AG04449 (cell line): ENCODE data around the gene MAPK14.

ENCODE experiments used
- CTCF ChIA-PET: fragments of 350-600 bp; formaldehyde crosslinking; extraction: SDS; loops from one replicate; lab custom pipeline; 2021; ENCODE audit warnings: antibody characterized with exemption; lab: Yijun Ruan, JAX
- POLR2A ChIA-PET: fragments of 400-600, 350-600 bp; formaldehyde crosslinking; extraction: SDS; loops from one replicate; lab custom pipeline; 2020; ENCODE audit warnings: antibody characterized with exemption, inconsistent platforms; lab: Yijun Ruan, JAX
- DNase-seq: peaks from one replicate; pipeline ENCODE4 v3.0.0-alpha.2; 2010; ENCODE audit warnings: low read depth, low spot score
- H3K4me3 ChIP-seq: 2 replicates; pipeline ENCODE4 v1.5.1; 2011; ENCODE audit warnings: low read depth, mild to moderate bottlenecking, control low read depth, low read length
- TF ChIP-seq, protein P1 (sequence below): IDR thresholded peaks from one replicate; pipeline ENCODE4 v1.5.1; 2011; ENCODE audit warnings: mild to moderate bottlenecking, moderate library complexity, low read length, control low read depth, inconsistent platforms; ENCODE audit not compliant: insufficient read depth; ENCODE audit errors: missing control alignments

The MAPK14 gene

GRCh38 chr6:36115412-36115811 is 87.8 kb downstream of the MAPK14 start:
- CTCF ChIA-PET: interaction anchor here (0.6 to 1.7 kb wide), 5 partner anchors 8 to 22 kb away, joined by 3 to 5 read pairs (median 3); no protein-coding TSS in a partner anchor
- H3K4me3 ChIP-seq: no peak overlapping the region
- TF ChIP-seq, protein P1, sequence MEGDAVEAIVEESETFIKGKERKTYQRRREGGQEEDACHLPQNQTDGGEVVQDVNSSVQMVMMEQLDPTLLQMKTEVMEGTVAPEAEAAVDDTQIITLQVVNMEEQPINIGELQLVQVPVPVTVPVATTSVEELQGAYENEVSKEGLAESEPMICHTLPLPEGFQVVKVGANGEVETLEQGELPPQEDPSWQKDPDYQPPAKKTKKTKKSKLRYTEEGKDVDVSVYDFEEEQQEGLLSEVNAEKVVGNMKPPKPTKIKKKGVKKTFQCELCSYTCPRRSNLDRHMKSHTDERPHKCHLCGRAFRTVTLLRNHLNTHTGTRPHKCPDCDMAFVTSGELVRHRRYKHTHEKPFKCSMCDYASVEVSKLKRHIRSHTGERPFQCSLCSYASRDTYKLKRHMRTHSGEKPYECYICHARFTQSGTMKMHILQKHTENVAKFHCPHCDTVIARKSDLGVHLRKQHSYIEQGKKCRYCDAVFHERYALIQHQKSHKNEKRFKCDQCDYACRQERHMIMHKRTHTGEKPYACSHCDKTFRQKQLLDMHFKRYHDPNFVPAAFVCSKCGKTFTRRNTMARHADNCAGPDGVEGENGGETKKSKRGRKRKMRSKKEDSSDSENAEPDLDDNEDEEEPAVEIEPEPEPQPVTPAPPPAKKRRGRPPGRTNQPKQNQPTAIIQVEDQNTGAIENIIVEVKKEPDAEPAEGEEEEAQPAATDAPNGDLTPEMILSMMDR: no peak
- no peak for DNase-seq
- POLR2A ChIA-PET: no interaction called here

- H3K4me3 ChIP-seq: no peak overlapping the region
- TF ChIP-seq, protein P1: no peak
- no peak for DNase-seq
- ChIA-PET CTCF (interaction anchor here (0.8 to 1.2 kb wide), 3 partner anchors 8 to 23 kb away, joined by 3 to 4 read pairs (median 3); no protein-coding TSS in a partner anchor), POLR2A (no interaction called here)
Observed at GRCh38 chr6:36116066-36116864, 88.7 kb downstream of the MAPK14 start.

DNA sequence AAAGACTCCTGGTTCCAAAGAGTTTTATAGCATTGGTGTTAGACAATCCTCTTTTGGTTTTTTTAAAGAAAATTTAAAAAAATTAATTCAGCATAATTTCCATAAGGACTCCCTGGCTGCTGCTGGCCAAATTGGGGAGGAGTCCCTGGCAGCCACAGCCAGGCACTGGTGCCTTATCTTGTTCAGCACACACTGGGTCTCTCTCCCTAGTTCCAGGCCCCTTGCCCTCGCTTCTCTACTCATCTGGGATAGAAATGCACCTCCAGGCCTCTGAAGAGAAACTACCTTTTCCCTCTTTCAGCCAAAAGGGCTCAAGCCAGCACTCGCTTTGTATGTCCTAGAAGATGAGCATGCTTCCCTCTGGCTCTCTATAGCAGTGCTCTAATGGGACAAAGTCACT is 89.3 kb downstream of the MAPK14 start:
- no peak for DNase-seq
- ChIA-PET CTCF (no interaction called here), POLR2A (no interaction called here)

GRCh38 chr6:36117658-36118549 is 90.3 kb downstream of the MAPK14 start:
- CTCF ChIA-PET: interaction anchor here (1.3 to 1.8 kb wide), 3 partner anchors 15 to 23 kb away, joined by 3 to 6 read pairs (median 5); no protein-coding TSS in a partner anchor
- POLR2A ChIA-PET: no interaction called here

More for the DNA sequence above, 89.3 kb downstream of the MAPK14 start:
- H3K4me3 ChIP-seq: no peak overlapping the region
- TF ChIP-seq, protein P1: no peak

DNA sequence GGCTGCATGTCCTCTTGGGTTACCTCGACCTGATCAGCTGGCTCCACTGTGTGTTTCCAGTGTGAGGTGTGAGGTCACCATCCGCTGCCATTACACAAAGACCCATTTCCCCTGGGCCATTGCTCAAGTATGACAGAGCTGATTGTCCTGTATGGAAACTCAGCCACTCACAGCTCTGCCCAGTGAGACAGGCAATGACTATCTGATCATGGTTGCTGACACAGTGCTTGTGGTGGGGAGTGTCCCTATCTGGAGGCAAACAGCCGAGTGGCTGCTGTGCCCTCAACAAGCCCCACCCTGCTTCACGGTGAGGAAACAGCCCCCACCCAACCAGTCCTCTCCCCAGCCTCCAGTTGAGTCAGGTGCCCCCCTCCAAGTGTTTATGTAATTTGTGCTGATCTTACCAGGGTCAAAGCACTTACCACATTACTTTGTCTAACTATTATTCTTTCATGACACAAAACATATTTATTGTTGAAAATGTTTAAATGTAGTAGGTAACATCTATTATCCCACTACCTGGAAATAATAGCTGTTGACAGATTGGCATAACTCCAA is 91.0 kb downstream of the MAPK14 start:
- DNase-seq: no peak
- TF ChIP-seq, protein P1: no peak
- ChIA-PET CTCF (interaction anchor here (1.3 to 1.8 kb wide), 3 partner anchors 15 to 23 kb away, joined by 3 to 6 read pairs (median 5); no protein-coding TSS in a partner anchor), POLR2A (no interaction called here)
- H3K4me3 ChIP-seq: no peak overlapping the region

More at GRCh38 chr6:36117658-36118549, 90.3 kb downstream of the MAPK14 start:
- DNase-seq: no peak
- H3K4me3 ChIP-seq: no peak overlapping the region
- TF ChIP-seq, protein P1: no peak
